ENCODE measurements around the gene PLXNB3.
A peak's percentile ranks its signal among the peaks of the same experiment; 100 is the strongest.
"Not testable (repeated sequence)": the region's sequence is repeated elsewhere in the genome, so short reads cannot be mapped to it uniquely, and the experiment has no call there.

The PLXNB3 gene

GRCh38 chrX:153806999-153807575, 43.0 kb downstream of the PLXNB3 start:
- no peak for FAIRE-seq

DNA sequence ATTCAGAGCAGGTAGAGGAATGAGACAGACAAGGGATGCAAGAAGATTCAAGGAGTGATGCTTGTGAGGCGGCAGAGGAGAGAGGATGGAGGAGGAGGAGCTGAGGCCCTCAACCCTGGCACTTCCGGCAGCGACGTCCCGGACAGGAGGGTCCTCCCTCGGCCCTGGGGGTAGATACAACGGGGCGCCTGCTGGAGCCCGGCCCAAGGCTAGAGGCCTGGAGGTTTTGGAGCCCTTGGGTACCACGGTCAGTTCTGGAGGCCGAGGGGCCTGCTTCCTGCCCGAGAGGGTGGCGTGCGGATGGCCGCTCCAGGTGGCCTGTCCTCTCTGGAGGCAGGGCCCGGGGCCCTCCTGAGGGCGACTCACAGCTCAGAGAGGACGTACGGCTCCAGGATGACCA, 43.9 kb downstream of the PLXNB3 start:
- FAIRE-seq: no peak
- DNase-seq (ENCODE audit: insufficient read length, low spot score): no peak

More at GRCh38 chrX:153806999-153807575, 43.0 kb downstream of the PLXNB3 start:
- DNase-seq (ENCODE audit: insufficient read length, low spot score): no peak

DNA sequence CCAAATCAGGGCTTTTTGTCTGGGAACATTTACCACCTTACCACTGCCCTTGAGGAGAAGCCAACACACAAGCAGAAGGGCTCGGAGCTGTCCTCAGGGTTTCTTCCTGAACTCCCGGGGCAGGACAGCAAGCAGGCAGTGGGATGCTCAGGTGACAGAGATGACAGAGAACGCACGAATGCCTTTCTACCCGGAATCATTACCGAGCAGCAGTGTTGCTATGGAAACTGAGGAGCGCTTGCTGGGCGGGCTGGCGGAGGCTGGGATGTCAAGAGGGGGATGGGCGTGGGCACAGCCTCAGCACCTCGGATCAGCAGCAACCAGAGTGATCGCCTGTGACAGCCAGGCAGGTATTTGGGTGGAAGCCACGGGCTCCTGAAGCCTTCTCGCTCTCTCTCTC, 48.2 kb downstream of the PLXNB3 start:
- DNase-seq (ENCODE audit: insufficient read length, low spot score): no peak
- no peak for FAIRE-seq

DNA sequence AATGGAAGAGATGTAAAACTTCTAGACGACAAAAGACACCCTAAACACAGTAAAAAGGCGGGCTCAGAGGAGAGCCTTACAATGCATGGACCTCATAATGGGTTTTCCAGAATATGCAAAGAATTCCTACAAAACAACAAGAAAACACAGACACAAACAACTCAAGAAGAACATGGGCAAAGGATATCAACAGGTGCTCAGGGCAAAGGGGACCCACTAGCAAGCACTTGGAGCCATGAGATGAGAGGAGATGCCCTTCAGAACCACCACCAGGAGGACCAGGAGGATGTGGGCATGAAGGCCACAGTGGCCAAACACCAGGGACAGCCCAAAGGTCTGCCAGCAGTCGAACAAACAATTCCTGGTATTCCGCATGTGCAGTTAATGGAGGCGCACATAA, 49.1 kb downstream of the PLXNB3 start:
- no peak for FAIRE-seq

DNA sequence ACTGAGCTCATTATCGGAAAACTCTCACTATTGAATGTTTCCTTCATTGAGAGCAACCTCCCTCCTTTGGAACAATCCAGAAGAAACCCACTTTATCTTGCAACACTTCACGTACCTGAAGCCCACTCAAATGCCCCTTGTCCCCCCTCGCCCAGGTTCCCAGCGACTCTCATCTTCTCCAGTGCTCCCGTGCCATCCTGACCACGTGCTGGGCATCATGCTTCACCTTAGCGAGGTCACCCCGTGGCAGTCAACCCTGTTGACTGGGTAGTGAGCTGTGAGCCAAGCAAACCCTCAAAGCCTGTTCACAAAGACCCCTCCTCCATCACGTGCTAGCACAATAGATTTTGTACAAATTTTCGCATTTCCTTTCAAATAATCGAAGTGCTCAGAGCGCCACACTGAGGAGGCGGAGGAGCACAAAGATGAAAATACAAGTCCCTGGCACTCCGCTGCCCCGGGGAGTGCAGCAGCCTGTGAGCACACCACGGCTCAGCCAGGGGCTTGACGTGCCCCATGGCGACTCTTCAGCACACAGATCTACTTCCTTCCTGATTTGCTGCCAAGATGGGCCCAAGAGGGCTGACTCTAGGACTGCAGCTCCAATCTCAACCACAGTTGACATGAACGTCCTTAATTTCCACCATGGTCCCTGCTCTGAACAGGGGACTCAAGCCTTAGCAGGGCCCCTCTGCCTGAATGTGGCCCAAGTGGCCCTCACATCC, 50.7 kb downstream of the PLXNB3 start:
- FAIRE-seq: no peak
- no peak for DNase-seq (ENCODE audit: insufficient read length, low spot score)

More for the DNA sequence above, 49.1 kb downstream of the PLXNB3 start:
- no peak for DNase-seq (ENCODE audit: insufficient read length, low spot score)

DNA sequence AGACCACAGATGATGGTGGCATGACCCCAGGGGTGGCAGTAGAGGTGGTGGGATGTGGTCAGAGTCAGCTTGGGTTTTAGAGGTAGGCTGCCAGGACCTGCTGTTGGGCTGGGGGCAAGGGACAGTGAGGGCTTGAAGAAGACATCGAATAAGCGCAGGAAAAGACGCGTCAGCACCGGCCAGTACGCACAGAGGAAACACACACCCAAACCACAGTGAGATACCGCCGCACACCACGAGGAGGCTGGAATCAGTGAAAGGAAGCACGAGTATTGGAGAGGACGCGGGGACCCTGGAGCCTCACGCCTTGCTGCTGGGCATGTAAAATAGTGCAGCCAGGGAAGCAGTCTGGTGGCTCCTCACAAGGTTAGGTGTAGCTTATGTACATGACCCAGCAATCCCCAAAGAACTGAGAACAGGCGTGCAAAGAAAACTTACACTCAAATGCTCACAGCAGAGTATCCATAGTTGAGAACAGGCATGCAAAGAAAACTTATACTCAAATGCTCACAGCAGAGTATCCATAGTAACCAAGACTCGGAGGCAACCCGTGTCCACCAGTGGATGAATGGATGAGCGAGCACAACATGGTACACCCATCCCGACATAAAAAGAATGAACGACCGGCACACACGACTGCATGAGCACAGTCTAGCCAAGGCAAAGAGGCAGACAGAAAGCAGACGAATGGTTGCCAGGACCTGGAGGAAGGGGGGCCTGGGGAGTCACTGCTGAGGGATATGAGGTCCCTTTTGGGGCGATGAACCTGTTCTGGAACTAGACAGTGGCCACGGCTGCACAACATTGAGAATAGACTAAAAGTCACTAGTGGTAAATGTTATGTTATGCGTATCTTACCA, 53.0 kb downstream of the PLXNB3 start:
- DNase-seq (ENCODE audit: insufficient read length, low spot score) (no peak), FAIRE-seq (no peak)

DNA sequence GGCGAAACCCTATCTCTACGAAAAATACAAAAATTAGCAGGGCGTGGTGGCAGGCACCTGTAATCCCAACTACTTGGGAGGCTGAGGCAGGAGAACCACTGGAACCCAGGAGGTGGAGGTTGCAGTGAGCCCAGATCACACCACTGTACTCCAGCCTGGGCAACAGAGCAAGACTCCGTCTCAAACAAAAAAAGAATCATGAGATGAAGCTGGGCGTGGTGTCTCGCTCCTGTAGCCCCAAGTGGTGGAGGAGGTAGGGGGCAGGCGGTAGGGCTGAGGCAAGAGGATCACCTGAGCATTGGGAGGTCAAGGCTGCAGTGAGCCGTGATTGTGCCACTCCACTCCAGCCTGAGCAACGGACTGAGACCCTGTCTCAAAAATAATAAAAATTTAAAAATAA, 54.0 kb downstream of the PLXNB3 start:
- FAIRE-seq; DNase-seq (ENCODE audit: insufficient read length, low spot score): not testable (repeated sequence)

- DNase-seq (ENCODE audit: insufficient read length, low spot score): peak; percentile 50
- FAIRE-seq: no peak
Observed at GRCh38 chrX:153818571-153819383, 54.7 kb downstream of the PLXNB3 start.

DNA sequence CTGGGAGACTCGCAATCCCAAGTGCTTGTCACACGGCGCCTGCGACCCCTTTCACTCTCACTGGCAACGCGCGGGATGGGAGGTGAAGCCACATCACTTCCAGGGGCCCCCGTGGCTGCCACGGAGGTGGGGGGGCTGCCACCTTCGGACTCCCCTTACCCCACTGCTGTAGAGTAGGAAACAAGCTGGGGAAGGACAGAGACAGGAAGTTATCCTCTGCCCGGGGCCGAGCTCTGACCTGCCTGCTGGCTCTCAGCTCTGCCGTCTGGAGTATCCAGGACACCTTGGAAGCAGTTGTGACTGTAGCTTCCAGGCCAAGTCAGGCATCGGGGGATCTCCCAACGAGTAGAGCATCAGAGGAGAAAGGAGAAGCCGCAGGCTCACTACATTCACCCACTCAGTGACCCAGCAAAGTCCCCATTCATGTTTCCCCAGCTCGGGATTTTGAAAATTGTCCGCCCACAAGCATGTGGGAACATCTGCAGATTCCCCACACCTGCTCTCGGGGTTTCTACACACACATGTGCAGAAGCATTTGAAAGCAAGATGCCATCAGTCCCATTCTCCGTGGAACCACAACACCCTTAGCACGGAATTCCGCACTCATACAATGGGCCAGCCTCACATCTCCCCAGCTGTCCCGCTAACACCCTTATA, 55.5 kb downstream of the PLXNB3 start:
- no peak for FAIRE-seq
- no peak for DNase-seq (ENCODE audit: insufficient read length, low spot score)

DNA sequence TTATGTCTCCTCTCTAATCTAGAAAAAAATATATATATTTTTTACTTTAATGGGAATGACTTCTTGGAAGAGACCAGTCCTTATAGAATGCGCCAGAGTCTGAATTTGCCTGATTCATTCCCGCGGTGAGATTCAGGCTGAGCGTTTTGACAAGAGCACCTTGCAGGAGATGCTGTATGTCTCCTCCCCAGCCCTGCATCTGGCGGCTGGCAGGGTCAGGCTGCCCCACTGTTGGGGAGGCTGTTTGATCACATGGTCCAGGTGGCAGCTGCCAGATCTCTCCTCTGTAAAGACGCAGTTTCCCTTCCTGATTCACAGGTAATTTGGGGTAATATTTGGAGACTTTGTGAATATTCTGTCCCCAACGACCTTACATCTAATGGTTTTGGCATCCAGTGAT, 56.6 kb downstream of the PLXNB3 start:
- no peak for DNase-seq (ENCODE audit: insufficient read length, low spot score)
- FAIRE-seq: no peak

DNA sequence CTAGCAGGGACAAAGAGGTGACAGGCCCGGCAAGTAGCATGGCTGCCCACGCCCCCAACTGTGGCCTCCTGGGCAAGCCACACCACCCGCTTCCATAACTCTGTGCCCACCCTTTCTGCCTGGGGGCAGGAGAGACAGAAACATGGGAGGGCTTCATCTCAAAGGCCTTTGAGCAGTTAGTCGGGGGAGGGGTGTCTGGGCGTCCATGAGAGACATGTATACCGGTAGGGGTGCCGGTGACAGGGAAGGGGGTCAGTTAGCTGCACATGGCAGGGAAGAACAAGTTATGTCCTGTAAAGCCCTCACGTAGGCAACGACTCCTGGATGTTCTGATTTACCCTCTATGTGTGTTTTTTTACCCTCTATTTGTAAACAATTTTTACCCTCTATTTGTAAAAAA, 57.0 kb downstream of the PLXNB3 start:
- DNase-seq (ENCODE audit: insufficient read length, low spot score) (no peak), FAIRE-seq (no peak)

- FAIRE-seq: no peak
- DNase-seq (ENCODE audit: insufficient read length, low spot score): no peak
Observed at GRCh38 chrX:153824348-153824747, 60.3 kb downstream of the PLXNB3 start.

DNA sequence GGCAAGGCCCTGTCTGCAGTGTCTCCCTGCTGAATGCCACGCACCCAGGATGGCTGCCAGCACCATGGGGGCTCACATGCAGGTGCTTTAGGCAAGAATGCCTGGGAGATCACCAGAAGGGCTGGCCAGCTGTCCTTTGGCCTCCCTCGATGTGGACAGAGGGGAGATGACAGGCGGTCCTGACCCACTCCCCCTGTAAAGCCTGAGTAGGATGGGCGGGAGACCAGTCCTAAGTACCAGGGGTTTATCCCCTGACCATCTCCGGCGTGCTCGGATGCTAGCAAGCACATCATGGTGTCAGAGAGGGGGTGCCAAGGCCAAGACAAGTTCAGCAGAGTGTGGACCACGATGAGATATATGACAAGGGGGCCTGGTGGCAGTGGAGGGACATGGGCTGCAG, 61.0 kb downstream of the PLXNB3 start:
- no peak for FAIRE-seq
- DNase-seq (ENCODE audit: insufficient read length, low spot score): no peak

All from GM19239 (cell line).